HG03439 (cell line): Measurements from ENCODE around the gene ANKRD1.

Experiments used
- ATAC-seq: cut with Tn5 transposase; IDR thresholded peaks from one replicate; pipeline ENCODE4 v1.9.1; 2021; ENCODE audit warnings: mild to moderate bottlenecking, moderate library complexity; ENCODE audit not compliant: unreplicated experiment

Gene ANKRD1

GRCh38 chr10:90936276-90936659 lies 15.4 kb upstream of the ANKRD1 start:
- ATAC-seq: no peak

- ATAC-seq: no peak
Observed at GRCh38 chr10:90935581-90936275, 14.8 kb upstream of the ANKRD1 start.

GRCh38 chr10:90930971-90931871 lies 10.3 kb upstream of the ANKRD1 start:
- ATAC-seq: no peak

GRCh38 chr10:90930070-90930837 lies 9.4 kb upstream of the ANKRD1 start:
- no peak for ATAC-seq

- ATAC-seq: no peak
Observed at GRCh38 chr10:90929179-90929578, 8.3 kb upstream of the ANKRD1 start.

GRCh38 chr10:90927293-90927692 lies 6.4 kb upstream of the ANKRD1 start:
- no peak for ATAC-seq

- no peak for ATAC-seq
Observed at GRCh38 chr10:90925079-90926029, 4.5 kb upstream of the ANKRD1 start.

- ATAC-seq: no peak
Observed at GRCh38 chr10:90924552-90924951, 3.7 kb upstream of the ANKRD1 start.

GRCh38 chr10:90923111-90923731 lies 2.3 kb upstream of the ANKRD1 start:
- no peak for ATAC-seq

- no peak for ATAC-seq
Observed at GRCh38 chr10:90921906-90922305, 1.0 kb upstream of the ANKRD1 start.

GRCh38 chr10:90919683-90920574 lies 958 bp downstream of the ANKRD1 start:
- ATAC-seq: no peak

- no peak for ATAC-seq
Observed at GRCh38 chr10:90917968-90918318, 2.9 kb downstream of the ANKRD1 start.

GRCh38 chr10:90917238-90917967 lies 3.5 kb downstream of the ANKRD1 start:
- ATAC-seq: no peak

GRCh38 chr10:90916392-90917237 lies 4.3 kb downstream of the ANKRD1 start:
- no peak for ATAC-seq

GRCh38 chr10:90915766-90916075 lies 5.2 kb downstream of the ANKRD1 start:
- ATAC-seq: no peak

- ATAC-seq: no peak
Observed at GRCh38 chr10:90914992-90915765, 5.7 kb downstream of the ANKRD1 start.
